SK-N-SH treated with all-trans-retinoic acid at 6 μM for 48 hours (cell line): ENCODE measurements around the gene RHOJ.

ENCODE experiments used
- ATAC-seq: fragments of 200-7000 bp; cut with Tn5 transposase; 3 replicates; pipeline ENCODE4 v1.9.1; 2020; ENCODE audit warnings: mild to moderate bottlenecking, moderate library complexity
- ARNTL ChIP-seq: fragments of 450-650 bp; formaldehyde crosslinking; IDR thresholded peaks from 2 replicates; pipeline ENCODE4 v1.5.0; 2020; ENCODE audit warnings: low read depth, mild to moderate bottlenecking, moderate library complexity, borderline replicate concordance
- BACH2 ChIP-seq: fragments of 250-450 bp; sonication (Bioruptor Pico); IDR thresholded peaks from 2 replicates; pipeline ENCODE4 v1.9.0; 2021; ENCODE audit warnings: mild to moderate bottlenecking, borderline replicate concordance
- CREB5 ChIP-seq: fragments of 250-450 bp; sonication (Bioruptor Pico); IDR thresholded peaks from 2 replicates; pipeline ENCODE4 v1.5.1; 2020; ENCODE audit warnings: low read depth, mild to moderate bottlenecking, moderate library complexity
- CSDC2 ChIP-seq: fragments of 250-450 bp; sonication (Bioruptor Pico); IDR thresholded peaks from 2 replicates; pipeline ENCODE4 v1.5.0; 2020; ENCODE audit warnings: mild to moderate bottlenecking, moderate library complexity
- GLIS3 ChIP-seq: fragments of 250-450 bp; sonication (Bioruptor Pico); IDR thresholded peaks from 2 replicates; pipeline ENCODE4 v1.5.0; 2020; ENCODE audit warnings: mild to moderate bottlenecking, moderate library complexity
- ISL1 ChIP-seq: fragments of 250-450 bp; sonication (Bioruptor Pico); IDR thresholded peaks from 2 replicates; pipeline ENCODE4 v2.1.2; 2022; ENCODE audit warnings: mild to moderate bottlenecking, moderate library complexity
- OSR1 ChIP-seq: fragments of 250-450 bp; sonication (Bioruptor Pico); IDR thresholded peaks from 2 replicates; pipeline ENCODE4 v1.8.0; 2022; ENCODE audit warnings: moderate library complexity, mild to moderate bottlenecking, inconsistent platforms
- PATZ1 ChIP-seq: fragments of 250-450 bp; sonication (Bioruptor Pico); IDR thresholded peaks from 2 replicates; pipeline ENCODE4 v1.8.0; 2020; ENCODE audit warnings: mild to moderate bottlenecking, moderate library complexity, borderline replicate concordance
- POU6F1 ChIP-seq: fragments of 250-450 bp; sonication (Bioruptor Pico); IDR thresholded peaks from 2 replicates; pipeline ENCODE4 v1.8.0; 2021; ENCODE audit warnings: low read depth, mild to moderate bottlenecking, moderate library complexity, borderline replicate concordance
- PPARA ChIP-seq: fragments of 250-450 bp; sonication (Bioruptor Pico); IDR thresholded peaks from 2 replicates; pipeline ENCODE4 v1.5.0; 2020; ENCODE audit warnings: mild to moderate bottlenecking, borderline replicate concordance
- RARB ChIP-seq: fragments of 250-450 bp; sonication (Bioruptor Pico); IDR thresholded peaks from 2 replicates; pipeline ENCODE4 v1.8.0; 2021; ENCODE audit warnings: mild to moderate bottlenecking, moderate library complexity
- SNAI2 ChIP-seq: fragments of 250-450 bp; sonication (Bioruptor Pico); IDR thresholded peaks from 2 replicates; pipeline ENCODE4 v1.5.0; 2020; ENCODE audit warnings: mild to moderate bottlenecking, moderate library complexity
- TCF4 ChIP-seq: fragments of 250-450 bp; sonication (Bioruptor Pico); IDR thresholded peaks from 2 replicates; pipeline ENCODE4 v1.8.0; 2021; ENCODE audit warnings: mild to moderate bottlenecking, moderate library complexity, borderline replicate concordance
- TOX ChIP-seq: fragments of 250-450 bp; sonication (Bioruptor Pico); IDR thresholded peaks from 2 replicates; pipeline ENCODE4 v1.8.0; 2021; ENCODE audit warnings: mild to moderate bottlenecking, moderate library complexity, borderline replicate concordance
- ZC3H10 ChIP-seq: fragments of 250-450 bp; sonication (Bioruptor Pico); IDR thresholded peaks from 2 replicates; pipeline ENCODE4 v1.5.1; 2021; ENCODE audit warnings: mild to moderate bottlenecking, moderate library complexity
- ZFP3 ChIP-seq: fragments of 250-450 bp; sonication (Bioruptor Pico); IDR thresholded peaks from 2 replicates; pipeline ENCODE4 v1.5.0; 2020; ENCODE audit warnings: mild to moderate bottlenecking, moderate library complexity
- ZNF70 ChIP-seq: fragments of 450-650 bp; formaldehyde crosslinking; IDR thresholded peaks from 2 replicates; pipeline ENCODE4 v1.5.0; 2020; ENCODE audit warnings: mild to moderate bottlenecking, moderate library complexity
- ZNF8 ChIP-seq: fragments of 450-650 bp; formaldehyde crosslinking; IDR thresholded peaks from 2 replicates; pipeline ENCODE4 v1.5.0; 2020; ENCODE audit warnings: mild to moderate bottlenecking, moderate library complexity
- TF ChIP-seq, protein P1 (sequence below): fragments of 250-450 bp; sonication (Bioruptor Pico); IDR thresholded peaks from 2 replicates; pipeline ENCODE4 v1.5.1; 2021; ENCODE audit warnings: mild to moderate bottlenecking, moderate library complexity
- TF ChIP-seq, protein P2 (sequence below): fragments of 250-450 bp; sonication (Bioruptor Pico); IDR thresholded peaks from 2 replicates; pipeline ENCODE4 v1.5.0; 2020; ENCODE audit warnings: mild to moderate bottlenecking, moderate library complexity

The RHOJ gene

DNA sequence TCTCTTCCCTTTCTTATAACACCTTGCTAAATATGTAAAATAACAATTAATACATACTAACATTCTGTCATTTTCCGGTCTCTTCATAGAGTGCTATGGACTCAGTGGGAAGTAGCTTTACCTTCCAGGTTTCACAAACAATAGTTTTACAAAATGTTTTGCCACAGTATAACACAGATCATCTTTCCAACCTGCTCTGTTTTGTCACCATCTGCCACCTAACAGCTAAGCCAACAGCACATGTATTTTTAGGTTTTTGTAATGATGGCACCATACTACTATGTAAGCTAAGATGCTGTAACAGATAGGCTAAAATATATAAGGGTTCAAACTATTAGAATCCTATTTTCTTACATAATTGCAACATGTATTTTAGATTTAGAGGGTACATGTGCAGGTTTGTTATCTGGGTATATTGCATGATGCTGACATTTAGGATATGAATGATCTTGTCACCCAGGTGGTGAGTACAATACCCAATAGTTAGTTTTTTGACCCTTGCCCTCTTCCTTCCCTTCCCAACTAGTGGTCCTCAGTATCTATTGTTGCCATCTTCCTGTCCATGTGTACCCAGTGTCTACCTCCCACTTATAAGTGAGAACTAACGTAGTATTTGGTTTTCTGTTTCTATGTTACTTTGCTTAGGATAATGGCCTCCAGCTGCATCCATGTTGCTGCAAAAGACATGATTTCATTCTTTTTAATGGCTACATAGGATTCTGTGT is 8.7 kb downstream of the RHOJ start:
- no peak for ATAC-seq

DNA sequence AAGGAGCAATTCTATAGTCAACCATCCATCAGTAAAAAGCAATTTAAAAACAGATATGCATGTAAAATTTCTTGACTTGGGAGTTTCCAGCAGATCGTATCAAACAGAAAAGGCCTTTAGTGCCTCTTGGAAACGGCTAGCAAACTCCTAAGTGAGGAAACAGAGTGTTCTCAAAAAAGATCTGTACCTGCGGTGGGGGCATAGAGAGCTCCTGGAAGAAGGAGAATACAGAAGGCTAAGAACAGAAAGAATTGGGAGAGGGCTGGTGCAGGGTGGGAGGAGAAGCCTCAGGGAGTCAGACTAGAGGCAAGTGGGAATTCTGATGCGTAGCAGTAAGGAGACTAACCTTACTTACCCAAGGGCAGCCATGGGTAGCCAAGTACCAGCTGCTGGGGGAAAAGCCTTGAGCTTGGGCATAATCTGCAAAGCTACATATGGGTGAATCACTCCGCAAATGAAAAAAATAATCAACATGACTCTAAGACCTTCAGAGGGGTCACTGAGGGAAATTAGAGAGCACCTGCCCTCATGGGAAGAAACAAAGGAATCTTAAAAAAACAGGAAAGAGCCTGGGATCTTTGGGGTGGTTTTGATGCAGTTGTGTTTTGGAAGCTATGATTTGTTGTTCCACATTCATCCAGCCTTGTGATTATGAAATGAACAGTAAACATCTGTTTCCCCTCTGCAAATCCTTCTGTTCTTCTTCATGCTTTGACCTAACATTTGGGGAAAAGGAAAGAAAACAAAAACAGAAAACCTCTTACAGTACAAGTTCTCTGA is 10.4 kb downstream of the RHOJ start:
- no peak for TF ChIP-seq ZNF70 (CRISPR knock-in tag)
- ATAC-seq, result no peak

More for the DNA sequence above, 8.7 kb downstream of the RHOJ start:
- TF ChIP-seq RARB (CRISPR knock-in tag) (no peak), ZFP3 (no peak), ZC3H10 (CRISPR knock-in tag) (no peak), OSR1 (CRISPR knock-in tag) (no peak), BACH2 (CRISPR knock-in tag) (no peak), PPARA (CRISPR knock-in tag) (no peak), ZNF8 (no peak), CREB5 (no peak), ISL1 (no peak), TOX (CRISPR knock-in tag) (no peak), POU6F1 (CRISPR knock-in tag) (no peak), PATZ1 (CRISPR knock-in tag) (no peak), SNAI2 (CRISPR knock-in tag) (no peak), TCF4 (CRISPR knock-in tag) (no peak), ARNTL (CRISPR knock-in tag) (no peak)
- TF ChIP-seq, protein P1, sequence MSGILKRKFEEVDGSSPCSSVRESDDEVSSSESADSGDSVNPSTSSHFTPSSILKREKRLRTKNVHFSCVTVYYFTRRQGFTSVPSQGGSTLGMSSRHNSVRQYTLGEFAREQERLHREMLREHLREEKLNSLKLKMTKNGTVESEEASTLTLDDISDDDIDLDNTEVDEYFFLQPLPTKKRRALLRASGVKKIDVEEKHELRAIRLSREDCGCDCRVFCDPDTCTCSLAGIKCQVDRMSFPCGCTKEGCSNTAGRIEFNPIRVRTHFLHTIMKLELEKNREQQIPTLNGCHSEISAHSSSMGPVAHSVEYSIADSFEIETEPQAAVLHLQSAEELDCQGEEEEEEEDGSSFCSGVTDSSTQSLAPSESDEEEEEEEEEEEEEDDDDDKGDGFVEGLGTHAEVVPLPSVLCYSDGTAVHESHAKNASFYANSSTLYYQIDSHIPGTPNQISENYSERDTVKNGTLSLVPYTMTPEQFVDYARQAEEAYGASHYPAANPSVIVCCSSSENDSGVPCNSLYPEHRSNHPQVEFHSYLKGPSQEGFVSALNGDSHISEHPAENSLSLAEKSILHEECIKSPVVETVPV, result no peak
- TF ChIP-seq, protein P2, sequence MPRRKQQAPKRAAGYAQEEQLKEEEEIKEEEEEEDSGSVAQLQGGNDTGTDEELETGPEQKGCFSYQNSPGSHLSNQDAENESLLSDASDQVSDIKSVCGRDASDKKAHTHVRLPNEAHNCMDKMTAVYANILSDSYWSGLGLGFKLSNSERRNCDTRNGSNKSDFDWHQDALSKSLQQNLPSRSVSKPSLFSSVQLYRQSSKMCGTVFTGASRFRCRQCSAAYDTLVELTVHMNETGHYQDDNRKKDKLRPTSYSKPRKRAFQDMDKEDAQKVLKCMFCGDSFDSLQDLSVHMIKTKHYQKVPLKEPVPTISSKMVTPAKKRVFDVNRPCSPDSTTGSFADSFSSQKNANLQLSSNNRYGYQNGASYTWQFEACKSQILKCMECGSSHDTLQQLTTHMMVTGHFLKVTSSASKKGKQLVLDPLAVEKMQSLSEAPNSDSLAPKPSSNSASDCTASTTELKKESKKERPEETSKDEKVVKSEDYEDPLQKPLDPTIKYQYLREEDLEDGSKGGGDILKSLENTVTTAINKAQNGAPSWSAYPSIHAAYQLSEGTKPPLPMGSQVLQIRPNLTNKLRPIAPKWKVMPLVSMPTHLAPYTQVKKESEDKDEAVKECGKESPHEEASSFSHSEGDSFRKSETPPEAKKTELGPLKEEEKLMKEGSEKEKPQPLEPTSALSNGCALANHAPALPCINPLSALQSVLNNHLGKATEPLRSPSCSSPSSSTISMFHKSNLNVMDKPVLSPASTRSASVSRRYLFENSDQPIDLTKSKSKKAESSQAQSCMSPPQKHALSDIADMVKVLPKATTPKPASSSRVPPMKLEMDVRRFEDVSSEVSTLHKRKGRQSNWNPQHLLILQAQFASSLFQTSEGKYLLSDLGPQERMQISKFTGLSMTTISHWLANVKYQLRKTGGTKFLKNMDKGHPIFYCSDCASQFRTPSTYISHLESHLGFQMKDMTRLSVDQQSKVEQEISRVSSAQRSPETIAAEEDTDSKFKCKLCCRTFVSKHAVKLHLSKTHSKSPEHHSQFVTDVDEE (CRISPR knock-in tag), result no peak

DNA sequence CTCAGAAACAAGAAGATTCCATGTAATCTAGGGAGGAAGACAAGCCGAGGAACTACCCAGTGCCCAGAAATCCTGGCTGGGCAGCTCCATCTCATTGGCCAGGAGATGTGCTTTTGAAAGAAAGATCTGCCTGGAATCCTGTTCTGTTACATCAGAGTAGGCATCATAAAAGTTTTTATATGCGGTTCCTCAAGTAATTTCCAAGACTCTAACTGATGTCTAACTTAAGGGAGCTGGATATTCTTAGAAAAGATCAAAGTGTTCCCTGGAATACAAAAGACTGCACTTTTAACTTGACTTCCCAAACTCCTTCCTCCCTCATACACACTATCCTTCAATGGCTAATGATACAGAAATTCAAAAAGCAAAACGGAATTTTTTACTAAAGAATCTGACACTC is 16.3 kb downstream of the RHOJ start:
- TF ChIP-seq BACH2 (CRISPR knock-in tag) (no peak), ARNTL (CRISPR knock-in tag) (no peak), GLIS3 (CRISPR knock-in tag) (no peak), SNAI2 (CRISPR knock-in tag) (no peak), RARB (CRISPR knock-in tag) (no peak), POU6F1 (CRISPR knock-in tag) (no peak), ZNF70 (CRISPR knock-in tag) (no peak), PPARA (CRISPR knock-in tag) (no peak), TOX (CRISPR knock-in tag) (no peak), ISL1 (no peak), CSDC2 (CRISPR knock-in tag) (no peak)
- TF ChIP-seq, protein P1, result no peak
- ATAC-seq, result no peak
